NB4 (cell line): Measurements from ENCODE around the gene HK3.

Experiments used
- DNase-seq: peaks from one replicate; pipeline ENCODE4 v3.0.0; 2010; ENCODE audit warnings: low read depth
- H3K4me3 ChIP-seq: one replicate; pipeline ENCODE4 v1.5.1; 2011; ENCODE audit warnings: mild to moderate bottlenecking, low read depth, low read length, moderate library complexity
- MYC ChIP-seq: IDR thresholded peaks from 2 replicates; pipeline ENCODE4 v1.6.1; 2011; ENCODE audit warnings: low read depth, low read length
- POLR2A ChIP-seq: IDR thresholded peaks from 2 replicates; pipeline ENCODE4 v1.6.1; 2011; ENCODE audit warnings: mild to moderate bottlenecking; ENCODE audit not compliant: insufficient read length; ENCODE audit errors: extremely low read depth
- TF ChIP-seq, protein P1 (sequence below): IDR thresholded peaks from one replicate; pipeline ENCODE4 v1.5.1; 2012; ENCODE audit warnings: low read depth, low read length
- TF ChIP-seq, protein P2 (sequence below): IDR thresholded peaks from 2 replicates; pipeline ENCODE4 v1.6.1; 2011; ENCODE audit warnings: low read depth, low read length

The HK3 gene

DNA sequence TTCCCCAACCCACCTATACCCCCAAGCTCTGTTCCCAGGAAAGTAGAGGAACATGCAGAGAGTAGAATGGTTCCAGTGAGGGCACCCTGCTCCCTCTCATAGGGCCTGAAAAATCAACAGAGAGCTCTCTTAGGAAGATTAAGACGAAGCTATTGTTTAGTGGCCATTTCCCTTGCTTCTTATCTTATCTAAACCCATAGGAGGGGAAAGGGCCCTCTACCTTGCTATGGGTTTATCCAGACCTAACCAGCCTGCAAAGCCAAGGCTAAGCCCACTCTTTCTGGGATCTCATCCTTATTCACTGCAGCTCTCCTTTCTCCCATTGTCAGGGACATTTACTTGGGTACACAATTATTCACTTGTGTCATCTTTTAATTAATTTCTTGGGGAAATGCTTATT, 39.3 kb upstream of the HK3 start:
- TF ChIP-seq MYC: no peak
- TF ChIP-seq POLR2A: no peak
- TF ChIP-seq, protein P1, sequence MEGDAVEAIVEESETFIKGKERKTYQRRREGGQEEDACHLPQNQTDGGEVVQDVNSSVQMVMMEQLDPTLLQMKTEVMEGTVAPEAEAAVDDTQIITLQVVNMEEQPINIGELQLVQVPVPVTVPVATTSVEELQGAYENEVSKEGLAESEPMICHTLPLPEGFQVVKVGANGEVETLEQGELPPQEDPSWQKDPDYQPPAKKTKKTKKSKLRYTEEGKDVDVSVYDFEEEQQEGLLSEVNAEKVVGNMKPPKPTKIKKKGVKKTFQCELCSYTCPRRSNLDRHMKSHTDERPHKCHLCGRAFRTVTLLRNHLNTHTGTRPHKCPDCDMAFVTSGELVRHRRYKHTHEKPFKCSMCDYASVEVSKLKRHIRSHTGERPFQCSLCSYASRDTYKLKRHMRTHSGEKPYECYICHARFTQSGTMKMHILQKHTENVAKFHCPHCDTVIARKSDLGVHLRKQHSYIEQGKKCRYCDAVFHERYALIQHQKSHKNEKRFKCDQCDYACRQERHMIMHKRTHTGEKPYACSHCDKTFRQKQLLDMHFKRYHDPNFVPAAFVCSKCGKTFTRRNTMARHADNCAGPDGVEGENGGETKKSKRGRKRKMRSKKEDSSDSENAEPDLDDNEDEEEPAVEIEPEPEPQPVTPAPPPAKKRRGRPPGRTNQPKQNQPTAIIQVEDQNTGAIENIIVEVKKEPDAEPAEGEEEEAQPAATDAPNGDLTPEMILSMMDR: no peak
- TF ChIP-seq, protein P2, sequence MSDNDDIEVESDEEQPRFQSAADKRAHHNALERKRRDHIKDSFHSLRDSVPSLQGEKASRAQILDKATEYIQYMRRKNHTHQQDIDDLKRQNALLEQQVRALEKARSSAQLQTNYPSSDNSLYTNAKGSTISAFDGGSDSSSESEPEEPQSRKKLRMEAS: no peak
- no peak for DNase-seq
- H3K4me3 ChIP-seq: no peak overlapping the region

DNA sequence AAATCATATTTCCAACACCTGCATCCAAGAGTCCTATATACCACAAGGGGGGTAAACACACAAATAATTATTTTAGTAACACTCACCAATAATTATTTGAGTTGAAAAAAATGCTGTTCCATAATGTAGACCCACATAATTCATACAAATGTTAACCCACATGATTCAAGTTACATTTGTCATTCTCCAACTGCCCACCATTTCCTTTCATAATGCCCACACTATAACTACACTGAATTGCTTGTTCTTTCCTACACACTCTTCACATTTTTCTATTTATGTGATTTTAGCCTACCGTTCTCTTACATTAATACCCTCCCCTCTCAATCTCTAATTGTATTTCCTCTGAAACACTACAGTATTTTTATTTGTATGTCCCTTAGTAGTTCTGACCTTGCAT, 35.9 kb upstream of the HK3 start:
- DNase-seq: no peak
- TF ChIP-seq MYC: no peak
- TF ChIP-seq POLR2A: no peak
- TF ChIP-seq, protein P2: no peak
- TF ChIP-seq, protein P1: no peak
- H3K4me3 ChIP-seq: no peak overlapping the region

DNA sequence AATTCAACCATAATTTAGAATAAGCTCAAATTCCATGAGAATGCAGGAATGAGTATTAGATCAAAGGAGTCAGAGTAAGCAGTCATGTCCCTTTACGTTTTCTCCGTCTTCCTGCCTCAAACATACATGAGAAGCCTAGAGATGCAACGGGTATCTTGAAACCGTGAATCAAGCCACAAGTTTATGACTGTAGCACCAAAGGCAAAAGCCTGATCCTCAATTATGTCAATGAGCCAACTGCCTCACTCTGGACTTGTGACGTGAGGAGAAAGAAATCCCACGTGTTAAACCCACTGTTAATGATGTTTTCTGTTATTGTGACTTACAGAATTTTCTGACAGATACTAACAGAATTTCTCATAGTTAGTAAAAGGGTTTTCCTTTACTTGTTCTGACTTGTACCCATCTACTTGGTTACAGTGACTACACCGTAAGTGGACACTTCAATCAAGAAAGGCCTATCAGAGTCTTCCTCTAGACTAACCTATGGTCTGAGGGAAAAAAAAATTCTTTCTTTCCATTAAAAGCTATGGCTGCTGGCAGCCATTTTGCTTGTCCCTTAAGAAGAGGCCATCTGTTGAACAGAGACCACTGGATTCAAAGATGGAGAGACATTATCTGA, 35.3 kb upstream of the HK3 start:
- H3K4me3 ChIP-seq: no peak overlapping the region
- TF ChIP-seq, protein P2: no peak
- no peak for TF ChIP-seq MYC
- TF ChIP-seq POLR2A: no peak
- TF ChIP-seq, protein P1: no peak
- no peak for DNase-seq

DNA sequence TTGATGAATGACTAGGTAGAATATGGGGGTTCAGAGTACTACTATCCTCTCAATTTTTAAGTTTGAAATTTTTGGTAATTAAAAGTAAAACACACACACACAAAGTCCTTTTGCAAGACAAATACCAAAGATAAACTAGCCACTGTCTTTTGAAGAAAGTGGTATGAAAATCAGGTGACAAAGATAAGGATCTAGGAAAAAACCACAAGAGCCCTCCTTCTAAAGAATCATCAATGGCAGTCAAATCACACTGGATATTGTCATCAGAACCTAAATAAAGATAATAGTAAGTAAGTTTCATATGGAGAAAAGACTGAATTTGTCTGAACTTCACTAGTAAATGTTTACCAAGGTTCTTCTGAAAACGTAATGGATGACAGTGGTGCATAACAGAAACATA, 30.5 kb upstream of the HK3 start:
- no peak for DNase-seq
- no peak overlapping the region for H3K4me3 ChIP-seq
- TF ChIP-seq POLR2A (no peak), MYC (no peak)
- TF ChIP-seq, protein P1: no peak
- TF ChIP-seq, protein P2: no peak

DNA sequence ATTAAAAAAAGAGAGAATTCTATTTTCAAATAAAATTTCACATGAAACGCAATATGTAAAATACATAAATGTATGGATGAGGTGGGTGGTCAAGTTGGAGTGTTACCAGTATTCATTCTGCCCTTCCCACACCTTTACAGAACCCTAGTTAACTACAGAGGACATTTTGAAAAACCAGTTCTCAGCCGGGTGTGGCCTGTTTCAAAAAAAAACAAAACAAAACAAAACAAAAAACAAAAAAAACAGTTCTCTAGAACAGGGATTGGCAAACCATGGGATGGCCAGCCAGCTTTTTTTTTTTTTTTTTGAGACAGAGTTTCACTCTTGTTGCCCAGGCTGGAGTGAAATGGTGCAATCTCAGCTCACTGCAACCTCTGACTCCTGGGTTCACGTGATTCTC, 28.4 kb upstream of the HK3 start:
- no peak for DNase-seq
- TF ChIP-seq, protein P1: no peak
- TF ChIP-seq POLR2A (no peak), MYC (no peak)
- TF ChIP-seq, protein P2: no peak

DNA sequence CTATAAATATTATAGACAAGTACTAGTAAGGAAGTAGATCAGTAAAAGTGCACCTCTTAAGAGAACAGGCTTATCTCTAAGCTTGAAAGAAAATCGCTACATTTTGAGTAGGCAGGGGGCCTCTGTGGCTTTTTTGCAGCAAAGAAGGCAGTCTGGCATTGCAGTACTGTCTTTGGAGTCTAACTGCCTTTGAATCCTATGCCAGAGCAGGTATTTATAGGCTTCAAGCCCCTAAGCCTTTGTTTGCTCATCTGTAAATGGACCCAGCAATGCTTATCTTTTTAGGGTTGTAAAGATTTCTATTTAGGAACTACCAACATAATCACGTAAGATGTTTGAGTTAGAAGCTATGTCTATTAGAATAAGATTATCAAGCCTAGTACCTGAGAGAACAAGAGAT, 23.7 kb upstream of the HK3 start:
- DNase-seq: no peak
- TF ChIP-seq MYC (no peak), POLR2A (no peak)
- H3K4me3 ChIP-seq: no peak overlapping the region

More for the DNA sequence above, 28.4 kb upstream of the HK3 start:
- H3K4me3 ChIP-seq: no peak overlapping the region
